PC-3 (cell line): Measurements from ENCODE around the gene KRTAP10-4. TPM values are rescaled to one million over a fixed set of nuclear protein-coding genes. Genes with fewer than 3 reads are reported as not detected.
"Not testable (repeated sequence)": the region's sequence is repeated elsewhere in the genome, so short reads cannot be mapped to it uniquely, and the experiment has no call there.

Experiments used
- ATAC-seq: fragments of 200-7000 bp; cut with Tn5 transposase; 2 replicates; pipeline ENCODE4 v1.9.1; 2020; ENCODE audit warnings: mild to moderate bottlenecking, moderate library complexity
- Bru-seq: library from RNA; stranded (reverse); fragments of 400-500 nt; gene quantifications from one replicate; lab custom pipeline; 2021; lab: Mats Ljungman, UMichigan
- BruChase-seq, 2 experiments: library from RNA; stranded (reverse); fragments of 400-500 nt; gene quantifications; one replicate each; lab custom pipeline; 2021; lab: Mats Ljungman, UMichigan
- BruUV-seq: library from RNA; stranded (reverse); fragments of 400-500 nt; replicated peaks from 2 replicates; lab custom pipeline; 2021; lab: Mats Ljungman, UMichigan
- CTCF ChIA-PET: fragments of 300-600 bp; sonication (Branson Sonifier 250); formaldehyde crosslinking; loops from one replicate; lab custom pipeline; 2022; ENCODE audit warnings: antibody characterized with exemption; lab: Charles Lee
- POLR2A ChIA-PET: fragments of 300-600 bp; sonication (Branson Sonifier 250); formaldehyde crosslinking; loops from one replicate; lab custom pipeline; 2022; ENCODE audit warnings: antibody characterized with exemption; ENCODE audit not compliant: unreplicated experiment; lab: Charles Lee
- DNase-seq: peaks from one replicate; pipeline ENCODE4 v3.0.0-alpha.2; 2015
- H2AFZ ChIP-seq: fragments of 300-600 bp; sonication (generic); 2 replicates; pipeline ENCODE4 v1.6.0; 2016; ENCODE audit warnings: antibody characterized with exemption, low read length
- H3F3A ChIP-seq: fragments of 300-600 bp; sonication (generic); one replicate; pipeline ENCODE4 v1.6.0; 2017; ENCODE audit warnings: antibody characterized with exemption, low read length, control low read depth, mild to moderate bottlenecking; ENCODE audit not compliant: unreplicated experiment
- H3K27ac ChIP-seq: fragments of 300-600 bp; sonication (generic); 2 replicates; pipeline ENCODE4 v1.5.1; 2016; ENCODE audit warnings: mild to moderate bottlenecking, low read length
- H3K27me3 ChIP-seq: fragments of 300-600 bp; sonication (generic); 2 replicates; pipeline ENCODE4 v1.6.1; 2016; ENCODE audit warnings: low read length, mixed read lengths
- H3K36me3 ChIP-seq: fragments of 300-600 bp; sonication (generic); 2 replicates; pipeline ENCODE4 v1.6.1; 2016; ENCODE audit warnings: low read depth, mixed run types, low read length, mixed read lengths
- H3K4me1 ChIP-seq: fragments of 300-600 bp; sonication (generic); 2 replicates; pipeline ENCODE4 v1.5.1; 2016; ENCODE audit warnings: low read length; ENCODE audit not compliant: insufficient read depth
- H3K4me2 ChIP-seq: fragments of 300-600 bp; sonication (generic); 2 replicates; pipeline ENCODE4 v1.6.0; 2016; ENCODE audit warnings: low read length
- H3K4me3 ChIP-seq: fragments of 300-600 bp; sonication (generic); 2 replicates; pipeline ENCODE4 v1.5.1; 2016; ENCODE audit warnings: mild to moderate bottlenecking, low read length, mixed read lengths
- H3K79me2 ChIP-seq: fragments of 300-600 bp; sonication (generic); 2 replicates; pipeline ENCODE4 v1.6.1; 2017; ENCODE audit warnings: low read length, mixed read lengths
- H3K9ac ChIP-seq: fragments of 300-600 bp; sonication (generic); 2 replicates; pipeline ENCODE4 v1.6.0; 2016; ENCODE audit warnings: mild to moderate bottlenecking, low read length
- H3K9me2 ChIP-seq: fragments of 300-600 bp; sonication (generic); replicated peaks from 2 replicates; pipeline ENCODE4 v1.6.1; 2016; ENCODE audit warnings: mixed run types, low read length, mixed read lengths
- H3K9me3 ChIP-seq: fragments of 300-600 bp; sonication (generic); 2 replicates; pipeline ENCODE4 v1.6.1; 2016; ENCODE audit warnings: low read length, mixed read lengths
- H4K20me1 ChIP-seq: fragments of 300-600 bp; sonication (generic); 2 replicates; pipeline ENCODE4 v1.6.1; 2016; ENCODE audit warnings: low read length, mixed read lengths
- CTCF ChIP-seq: fragments of 300-600 bp; sonication (generic); conservative IDR thresholded peaks from 2 replicates; pipeline ENCODE4 v1.5.1; 2017; ENCODE audit warnings: antibody characterized with exemption, low read depth, mild to moderate bottlenecking, low read length
- EZH2 ChIP-seq: fragments of 300-600 bp; sonication (generic); IDR thresholded peaks from one replicate; pipeline ENCODE4 v1.6.1; 2017; ENCODE audit warnings: antibody characterized with exemption, mild to moderate bottlenecking, low read length; ENCODE audit not compliant: unreplicated experiment
- EZH2phosphoT487 ChIP-seq: fragments of 300-600 bp; sonication (generic); IDR thresholded peaks from 2 replicates; pipeline ENCODE4 v1.6.1; 2018; ENCODE audit warnings: mild to moderate bottlenecking, antibody characterized with exemption, low read length, borderline replicate concordance
- intact Hi-C: fragments of 100-400 bp; cut with micrococcal nuclease; formaldehyde crosslinking; loops from 2 replicates; pipeline ENCODE4 v1.9.0; 2023
- long read RNA-seq: library from polyadenylated mRNA; unstranded; transcript quantifications from one replicate; pipeline ENCODE4 v2.0.0, GENCODE V29; 2021; ENCODE audit not compliant: unreplicated experiment
- total RNA-seq: library from RNA; depleted of rRNA; stranded (reverse); fragments of >200 nt; gene quantifications from 2 replicates; pipeline ENCODE4 v1.2.3, GENCODE V29; 2014; rRNA removed

Gene KRTAP10-4
- total RNA-seq (not detected in 2 replicates), Bru-seq, nascent RNA (percentile 17 among the genes with signal in this experiment), BruChase-seq, experiment 1, labeled RNA remaining after a 6-hour chase (percentile 6 among the genes with signal in this experiment), BruChase-seq, experiment 2, labeled RNA remaining after a 2-hour chase (percentile 15 among the genes with signal in this experiment)
- long read RNA-seq, partial matches to known transcripts: 0 of 4 reads
- long read RNA-seq, other reads (novel, unspliced or antisense): 4 of 4 reads

GRCh38 chr21:44573630-44574456 is at the start of gene KRTAP10-4:
Gene KRTAP10-4 (plus strand): TSS chr21:44573729. CDS start chr21:44573759, 30 bp downstream.
- H4K20me1 ChIP-seq, H3K4me3 ChIP-seq, BruUV-seq, H3K79me2 ChIP-seq, H3K4me1 ChIP-seq, H3K27me3 ChIP-seq, H3K9me3 ChIP-seq, H3K9ac ChIP-seq, H3F3A ChIP-seq, intact Hi-C loops, DNase-seq, H3K9me2 ChIP-seq, H3K27ac ChIP-seq, H3K36me3 ChIP-seq: not testable (repeated sequence)
- ChIA-PET POLR2A (interaction anchor here (0.6 kb wide), 1 partner anchor 110 kb away, joined by 3 read pairs; no protein-coding TSS in a partner anchor), CTCF (interaction anchor here (0.7 to 1.5 kb wide), 2 partner anchors 10 to 169 kb away, joined by 3 to 4 read pairs; no protein-coding TSS in a partner anchor)
- peak within 1 kb of the TSS; percentile 48; the same call in 1 of the 2 replicates for H2AFZ ChIP-seq
- ATAC-seq: peak; percentile 8
- H3K4me2 ChIP-seq: peak within 1 kb of the TSS; percentile 34; the same call in 1 of the 2 replicates

GRCh38 chr21:44524414-44525371 is 48.8 kb upstream of the KRTAP10-4 start:
- H3K9me3 ChIP-seq: peaks cover 8% of the 10 kb centered on the region; the same call in 1 of the 2 replicates
- H2AFZ ChIP-seq: no peak overlapping the region
- no peak overlapping the region for H3K27ac ChIP-seq
- no peak for ATAC-seq
- H3K27me3 ChIP-seq: no peaks in the 10 kb centered on the region
- DNase-seq: peak; percentile 8
- ChIA-PET CTCF (no interaction called here), POLR2A (no interaction called here)
- H3K4me1 ChIP-seq: no peaks in the 10 kb centered on the region
- TF ChIP-seq EZH2 (no peak), CTCF (no peak), EZH2phosphoT487 (no peak)
- no peaks in the 10 kb centered on the region for H3K9me2 ChIP-seq
- H3K36me3 ChIP-seq: no peaks in the 10 kb centered on the region; the same call in 1 of the 2 replicates
- H3K9ac ChIP-seq: no peak overlapping the region
- no peak overlapping the region for H3K4me2 ChIP-seq
- no peaks in the 10 kb centered on the region for H3K79me2 ChIP-seq
- no peak overlapping the region for H3K4me3 ChIP-seq
- intact Hi-C loops: no loop called here
- H4K20me1 ChIP-seq: no peaks in the 10 kb centered on the region
- no TSS peak for BruUV-seq
- H3F3A ChIP-seq: no peaks in the 10 kb centered on the region
